HCT116 (cell line): Measurements from ENCODE around the gene HECW1. TPM values are rescaled to one million over a fixed set of nuclear protein-coding genes. Genes with fewer than 3 reads are reported as not detected.

Experiments used
- ATAC-seq: fragments of 200-7000 bp; cut with Tn5 transposase; 2 replicates; pipeline ENCODE4 v1.9.1; 2020; ENCODE audit warnings: mild to moderate bottlenecking, moderate library complexity
- BruUV-seq: library from RNA; stranded (reverse); fragments of 400-500 nt; replicated peaks from 2 replicates; lab custom pipeline; 2021; lab: Mats Ljungman, UMichigan
- CTCF ChIA-PET: fragments of 300-600 bp; sonication (Branson Sonifier 250); formaldehyde crosslinking; loops from one replicate; lab custom pipeline; 2021; ENCODE audit warnings: antibody characterized with exemption; lab: Charles Lee
- POLR2A ChIA-PET: fragments of 300-600, 350-600 bp; sonication (Branson Sonifier 250); formaldehyde crosslinking; loops from one replicate; lab custom pipeline; 2021; ENCODE audit warnings: antibody characterized with exemption; lab: Charles Lee
- RAD21 ChIA-PET, 2 experiments: fragments of 300-600 bp; sonication (Branson Sonifier 250); formaldehyde crosslinking; loops; one replicate each; lab custom pipeline; 2023; ENCODE audit warnings: low total read pairs in 2 of 2; ENCODE audit not compliant: uncharacterized antibody in 2 of 2, unreplicated experiment in 2 of 2, low non-redundant PET in 1 of 2; lab: Charles Lee
- DNase-seq: peaks from one replicate; pipeline ENCODE4 v3.0.0-alpha.2; 2010; ENCODE audit warnings: low read depth, low spot score
- H2AFZ ChIP-seq: fragments of 200-600 bp; shearing (Covaris generic), sonication (generic); 2 replicates; pipeline ENCODE4 v1.6.1; 2017; ENCODE audit warnings: low read depth, mixed run types, mixed read lengths, antibody characterized with exemption, low read length; ENCODE audit not compliant: poor library complexity, severe bottlenecking
- H3K27ac ChIP-seq: 2 replicates; pipeline ENCODE4 v1.5.1; 2012; ENCODE audit warnings: low read depth, low read length
- H3K27me3 ChIP-seq: fragments of 200-600 bp; sonication (generic); 2 replicates; pipeline ENCODE4 v1.6.1; 2016; ENCODE audit warnings: mixed run types, low read length, mixed read lengths; ENCODE audit not compliant: insufficient read depth
- H3K36me3 ChIP-seq, 2 experiments: fragments of 200-500 bp in 1 of 2; fragments of 200-600 bp in 1 of 2; sonication (Bioruptor generic) in 1 of 2; sonication (generic) in 1 of 2; 2 replicates each; pipeline versions ENCODE4 v1.5.1 to v1.6.1; 2014 to 2016; ENCODE audit warnings: low read length in 2 of 2, inconsistent platforms in 1 of 2, mixed read lengths in 1 of 2, mixed run types in 1 of 2; ENCODE audit not compliant: insufficient read depth in 2 of 2, control insufficient read depth in 1 of 2
- H3K4me1 ChIP-seq, 2 experiments: fragments of 200-600 bp in 1 of 2; sonication (generic) in 1 of 2; 2 replicates each; pipeline versions ENCODE4 v1.5.1 to v1.6.1; 2012 to 2017; ENCODE audit warnings: low read length in 2 of 2, inconsistent platforms in 1 of 2, mild to moderate bottlenecking in 1 of 2, mixed read lengths in 1 of 2, mixed run types in 1 of 2, moderate library complexity in 1 of 2; ENCODE audit not compliant: insufficient read depth in 2 of 2, control insufficient read depth in 1 of 2
- H3K4me2 ChIP-seq: fragments of 200-600 bp; sonication (generic); 2 replicates; pipeline ENCODE4 v1.6.1; 2017; ENCODE audit warnings: mixed run types, low read length, mixed read lengths
- H3K4me3 ChIP-seq, 2 experiments: fragments of 200-600 bp in 1 of 2; sonication (generic) in 1 of 2; replicated peaks in 1 of 2; 2 replicates each; pipeline ENCODE4 v1.5.1; 2011 to 2016; ENCODE audit warnings: low read length in 2 of 2, control low read depth in 1 of 2, low read depth in 1 of 2, mild to moderate bottlenecking in 1 of 2, mixed read lengths in 1 of 2, mixed run types in 1 of 2
- H3K79me2 ChIP-seq: fragments of 200-600 bp; sonication (generic); 2 replicates; pipeline ENCODE4 v1.6.1; 2017; ENCODE audit warnings: mild to moderate bottlenecking, mixed run types, low read length, moderate library complexity, mixed read lengths; ENCODE audit not compliant: insufficient read depth
- H3K9ac ChIP-seq: fragments of 200-600 bp; sonication (generic); 2 replicates; pipeline ENCODE4 v1.6.1; 2016; ENCODE audit warnings: low read length, mixed read lengths
- H3K9me2 ChIP-seq: fragments of 200-600 bp; sonication (generic), shearing (Covaris generic); 2 replicates; pipeline ENCODE4 v1.6.1; 2017; ENCODE audit warnings: mixed run types, mild to moderate bottlenecking, moderate library complexity; ENCODE audit not compliant: insufficient read depth
- H3K9me3 ChIP-seq, 2 experiments: fragments of 200-500 bp in 1 of 2; fragments of 200-600 bp in 1 of 2; sonication (Bioruptor generic) in 1 of 2; sonication (generic) in 1 of 2; 2 replicates each; pipeline ENCODE4 v1.6.1; 2014 to 2017; ENCODE audit warnings: low read length in 2 of 2, mixed read lengths in 2 of 2, inconsistent platforms in 1 of 2, low read depth in 1 of 2, mild to moderate bottlenecking in 1 of 2, mixed run types in 1 of 2, moderate library complexity in 1 of 2; ENCODE audit not compliant: control insufficient read depth in 1 of 2, insufficient read depth in 1 of 2
- H4K20me1 ChIP-seq: fragments of 200-600 bp; sonication (generic), shearing (Covaris generic); 2 replicates; pipeline ENCODE4 v1.6.1; 2017; ENCODE audit warnings: mixed run types, mild to moderate bottlenecking, moderate library complexity; ENCODE audit not compliant: insufficient read depth
- CBX3 ChIP-seq: IDR thresholded peaks from 2 replicates; pipeline ENCODE4 v1.6.1; 2012; ENCODE audit warnings: low read depth
- EGR1 ChIP-seq: IDR thresholded peaks from 2 replicates; pipeline ENCODE4 v1.6.1; 2012; ENCODE audit warnings: low read depth
- ELF1 ChIP-seq: IDR thresholded peaks from 2 replicates; pipeline ENCODE4 v1.6.1; 2012; ENCODE audit warnings: low read depth, borderline replicate concordance
- EZH2phosphoT487 ChIP-seq: fragments of 200-600 bp; IDR thresholded peaks from 2 replicates; pipeline ENCODE4 v1.6.1; 2018; ENCODE audit warnings: antibody characterized with exemption, borderline replicate concordance
- FOSL1 ChIP-seq: IDR thresholded peaks from 2 replicates; pipeline ENCODE4 v1.6.1; 2012; ENCODE audit warnings: low read depth
- JUND ChIP-seq: IDR thresholded peaks from 2 replicates; pipeline ENCODE4 v1.6.1; 2012
- POLR2A ChIP-seq: IDR thresholded peaks from 2 replicates; pipeline ENCODE4 v1.7.0; 2011; ENCODE audit warnings: borderline replicate concordance; ENCODE audit not compliant: insufficient read depth, insufficient read length; ENCODE audit errors: extremely low read depth
- RAD21 ChIP-seq: IDR thresholded peaks from 2 replicates; pipeline ENCODE4 v1.6.1; 2012; ENCODE audit warnings: low read depth, mild to moderate bottlenecking
- REST ChIP-seq: IDR thresholded peaks from 2 replicates; pipeline ENCODE4 v1.6.1; 2012; ENCODE audit warnings: low read depth
- SIN3A ChIP-seq: IDR thresholded peaks from 2 replicates; pipeline ENCODE4 v1.6.1; 2012; ENCODE audit warnings: low read depth
- SRF ChIP-seq: IDR thresholded peaks from 2 replicates; pipeline ENCODE4 v1.6.1; 2012; ENCODE audit warnings: low read depth
- YY1 ChIP-seq: IDR thresholded peaks from 2 replicates; pipeline ENCODE4 v1.6.1; 2011; ENCODE audit warnings: low read length, low read depth, moderate library complexity, mild to moderate bottlenecking; ENCODE audit not compliant: insufficient replicate concordance; ENCODE audit errors: extremely low read depth
- ZBTB33 ChIP-seq: IDR thresholded peaks from 2 replicates; pipeline ENCODE4 v1.6.1; 2011; ENCODE audit warnings: mild to moderate bottlenecking, low read length, moderate library complexity; ENCODE audit not compliant: insufficient replicate concordance; ENCODE audit errors: extremely low read depth
- ZFX ChIP-seq: fragments of 450-650 bp; IDR thresholded peaks from 2 replicates; pipeline ENCODE4 v1.6.1; 2017
- intact Hi-C: fragments of 100-400 bp; cut with micrococcal nuclease; formaldehyde crosslinking; loops from 2 replicates; pipeline ENCODE4 v1.10.0; 2022
- total RNA-seq: library from RNA; stranded (reverse); gene quantifications from one replicate; pipeline ENCODE4 v1.2.1, GENCODE V29; 2021; ENCODE audit not compliant: unreplicated experiment
- TF ChIP-seq, protein P1 (sequence below): IDR thresholded peaks from 2 replicates; pipeline ENCODE4 v1.6.1; 2012

The HECW1 gene
- total RNA-seq, 1 experiment from 2014 or later, result 5.6 TPM

- Histone ChIP-seq H3K27ac (no peak overlapping the region), H4K20me1 (no peaks in the 10 kb centered on the region), H3K9me3 (no peaks in the 10 kb centered on the region), H3K79me2 (no peaks in the 10 kb centered on the region), H3K36me3 (no peaks in the 10 kb centered on the region), H3K9me2 (no peaks in the 10 kb centered on the region), H3K27me3 (no peaks in the 10 kb centered on the region), H3K9ac (no peak overlapping the region), H2AFZ (no peak overlapping the region), H3K4me2 (no peak overlapping the region), H3K4me3 (no peak overlapping the region), H3K4me1 (no peaks in the 10 kb centered on the region)
- no peak for TF ChIP-seq POLR2A
- TF ChIP-seq ZFX, result no peak
- TF ChIP-seq JUND, result no peak
- TF ChIP-seq REST, result no peak
- TF ChIP-seq ELF1, result no peak
- no peak for TF ChIP-seq FOSL1
- no peak for TF ChIP-seq CBX3
- TF ChIP-seq EGR1, result no peak
- no peak for TF ChIP-seq ZBTB33
- no peak for TF ChIP-seq YY1
- TF ChIP-seq RAD21, result no peak
- TF ChIP-seq EZH2phosphoT487, result no peak
- TF ChIP-seq, protein P1, sequence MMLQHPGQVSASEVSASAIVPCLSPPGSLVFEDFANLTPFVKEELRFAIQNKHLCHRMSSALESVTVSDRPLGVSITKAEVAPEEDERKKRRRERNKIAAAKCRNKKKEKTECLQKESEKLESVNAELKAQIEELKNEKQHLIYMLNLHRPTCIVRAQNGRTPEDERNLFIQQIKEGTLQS, result no peak
- TF ChIP-seq SIN3A, result no peak
- TF ChIP-seq SRF, result no peak
- intact Hi-C loops, result no loop called here
- ATAC-seq, result no peak
- ChIA-PET RAD21 (no interaction called here), POLR2A (no interaction called here), CTCF (no interaction called here)
- DNase-seq, result no peak
- BruUV-seq, result no TSS peak
Measured at GRCh38 chr7:43170571-43170970, 58.1 kb downstream of the HECW1 start.
